ENCODE measurements around the gene SOST.

The SOST gene

GRCh38 chr17:43714465-43715149 lies 44.0 kb downstream of the SOST start:
- Histone ChIP-seq H3K4me1 (ENCODE audit: control insufficient read depth, low read depth, low read length) (no peaks in the 10 kb centered on the region), H3K27ac (ENCODE audit: low read length) (no peak overlapping the region), H3K9ac (ENCODE audit: low read length) (no peak overlapping the region), H3K27me3 (ENCODE audit: control insufficient read depth, insufficient read depth, low read length) (peaks cover 43% of the 10 kb centered on the region), H3K4me3 (ENCODE audit: low read length) (no peak overlapping the region), H3K36me3 (ENCODE audit: control insufficient read depth, low read depth, low read length) (no peaks in the 10 kb centered on the region), H3K9me3 (ENCODE audit: control insufficient read depth, low read depth, low read length) (no peaks in the 10 kb centered on the region)

GRCh38 chr17:43713494-43714162 lies 45.0 kb downstream of the SOST start:
- no peaks in the 10 kb centered on the region for H3K9me3 ChIP-seq (ENCODE audit: control insufficient read depth, low read depth, low read length)
- H3K4me1 ChIP-seq (ENCODE audit: control insufficient read depth, low read depth, low read length): no peaks in the 10 kb centered on the region
- H3K27ac ChIP-seq (ENCODE audit: low read length): no peak overlapping the region
- H3K36me3 ChIP-seq (ENCODE audit: control insufficient read depth, low read depth, low read length): no peaks in the 10 kb centered on the region
- peak overlapping the region; percentile 42 for H3K9ac ChIP-seq (ENCODE audit: low read length)
- peaks cover 38% of the 10 kb centered on the region for H3K27me3 ChIP-seq (ENCODE audit: control insufficient read depth, insufficient read depth, low read length)
- peak overlapping the region; percentile 68 for H3K4me3 ChIP-seq (ENCODE audit: low read length)

- H3K4me3 ChIP-seq (ENCODE audit: low read length): no peak overlapping the region
- H3K27me3 ChIP-seq (ENCODE audit: control insufficient read depth, insufficient read depth, low read length): peaks cover 38% of the 10 kb centered on the region
- H3K36me3 ChIP-seq (ENCODE audit: control insufficient read depth, low read depth, low read length): no peaks in the 10 kb centered on the region
- no peaks in the 10 kb centered on the region for H3K4me1 ChIP-seq (ENCODE audit: control insufficient read depth, low read depth, low read length)
- H3K9me3 ChIP-seq (ENCODE audit: control insufficient read depth, low read depth, low read length): no peaks in the 10 kb centered on the region
- H3K9ac ChIP-seq (ENCODE audit: low read length): no peak overlapping the region
- no peak overlapping the region for H3K27ac ChIP-seq (ENCODE audit: low read length)
These were observed 46.2 kb downstream of the SOST start for GRCh38 chr17:43712397-43712796.

- no peak overlapping the region for H3K9ac ChIP-seq (ENCODE audit: low read length)
- peaks cover 30% of the 10 kb centered on the region for H3K27me3 ChIP-seq (ENCODE audit: control insufficient read depth, insufficient read depth, low read length)
- H3K4me3 ChIP-seq (ENCODE audit: low read length): no peak overlapping the region
- H3K36me3 ChIP-seq (ENCODE audit: control insufficient read depth, low read depth, low read length): no peaks in the 10 kb centered on the region
- H3K27ac ChIP-seq (ENCODE audit: low read length): no peak overlapping the region
- H3K9me3 ChIP-seq (ENCODE audit: control insufficient read depth, low read depth, low read length): no peaks in the 10 kb centered on the region
- H3K4me1 ChIP-seq (ENCODE audit: control insufficient read depth, low read depth, low read length): no peaks in the 10 kb centered on the region
These were observed 48.5 kb downstream of the SOST start for GRCh38 chr17:43710101-43710500.

GRCh38 chr17:43709210-43709609 lies 49.4 kb downstream of the SOST start:
- Histone ChIP-seq H3K27ac (ENCODE audit: low read length) (no peak overlapping the region), H3K27me3 (ENCODE audit: control insufficient read depth, insufficient read depth, low read length) (peaks cover 21% of the 10 kb centered on the region), H3K4me1 (ENCODE audit: control insufficient read depth, low read depth, low read length) (no peaks in the 10 kb centered on the region), H3K9me3 (ENCODE audit: control insufficient read depth, low read depth, low read length) (no peaks in the 10 kb centered on the region), H3K4me3 (ENCODE audit: low read length) (no peak overlapping the region), H3K36me3 (ENCODE audit: control insufficient read depth, low read depth, low read length) (no peaks in the 10 kb centered on the region), H3K9ac (ENCODE audit: low read length) (no peak overlapping the region)

GRCh38 chr17:43707184-43707583 lies 51.4 kb downstream of the SOST start:
- no peak overlapping the region for H3K4me3 ChIP-seq (ENCODE audit: low read length)
- no peaks in the 10 kb centered on the region for H3K9me3 ChIP-seq (ENCODE audit: control insufficient read depth, low read depth, low read length)
- no peak overlapping the region for H3K9ac ChIP-seq (ENCODE audit: low read length)
- H3K36me3 ChIP-seq (ENCODE audit: control insufficient read depth, low read depth, low read length): no peaks in the 10 kb centered on the region
- no peak overlapping the region for H3K27ac ChIP-seq (ENCODE audit: low read length)
- H3K27me3 ChIP-seq (ENCODE audit: control insufficient read depth, insufficient read depth, low read length): peaks cover 1% of the 10 kb centered on the region
- no peaks in the 10 kb centered on the region for H3K4me1 ChIP-seq (ENCODE audit: control insufficient read depth, low read depth, low read length)

- no peak overlapping the region for H3K9ac ChIP-seq (ENCODE audit: low read length)
- H3K27ac ChIP-seq (ENCODE audit: low read length): no peak overlapping the region
- H3K9me3 ChIP-seq (ENCODE audit: control insufficient read depth, low read depth, low read length): no peaks in the 10 kb centered on the region
- no peak overlapping the region for H3K4me3 ChIP-seq (ENCODE audit: low read length)
- no peaks in the 10 kb centered on the region for H3K4me1 ChIP-seq (ENCODE audit: control insufficient read depth, low read depth, low read length)
- no peaks in the 10 kb centered on the region for H3K27me3 ChIP-seq (ENCODE audit: control insufficient read depth, insufficient read depth, low read length)
- no peaks in the 10 kb centered on the region for H3K36me3 ChIP-seq (ENCODE audit: control insufficient read depth, low read depth, low read length)
These were observed 52.4 kb downstream of the SOST start for GRCh38 chr17:43706235-43706634.
